Effector CD8-positive, alpha-beta T cell (primary cell): Measurements from ENCODE around the gene SHC3.

ENCODE experiments used
- DNase-seq: peaks from one replicate; lab custom pipeline; 2025; lab: John Stamatoyannopoulos, UW

SHC3 gene

DNA sequence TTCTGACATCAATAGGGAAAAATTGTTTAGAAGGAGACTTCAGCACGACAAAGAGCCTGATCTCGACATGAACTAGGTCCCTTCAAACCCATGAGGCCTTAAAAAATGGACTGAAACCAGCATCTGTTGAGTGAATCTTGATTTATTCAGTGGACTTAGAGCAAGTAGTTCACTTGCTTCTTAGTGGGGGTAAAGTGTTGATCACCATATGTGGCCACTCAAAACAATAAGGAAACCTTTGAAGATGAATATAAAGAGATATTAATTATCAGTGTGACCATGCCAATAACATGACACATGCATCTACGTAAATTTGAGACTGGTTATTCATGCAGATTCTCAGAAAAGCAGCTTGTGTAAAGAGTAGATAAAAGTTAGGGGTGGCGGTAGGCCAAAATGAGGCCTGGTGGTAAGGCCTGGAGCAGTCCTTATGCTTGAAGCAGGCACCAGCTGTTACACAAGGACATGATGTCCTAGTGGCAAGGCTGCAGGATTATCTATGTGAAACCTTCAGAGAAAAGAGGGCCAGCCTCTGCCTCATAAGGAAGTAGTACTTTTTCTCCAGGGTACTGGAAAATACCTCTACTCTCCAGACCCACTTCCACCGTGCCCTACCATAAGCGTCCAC lies 126.0 kb downstream of the SHC3 start:
- no peak for DNase-seq

GRCh38 chr9:89051421-89052025 lies 127.1 kb downstream of the SHC3 start:
- no peak for DNase-seq

DNA sequence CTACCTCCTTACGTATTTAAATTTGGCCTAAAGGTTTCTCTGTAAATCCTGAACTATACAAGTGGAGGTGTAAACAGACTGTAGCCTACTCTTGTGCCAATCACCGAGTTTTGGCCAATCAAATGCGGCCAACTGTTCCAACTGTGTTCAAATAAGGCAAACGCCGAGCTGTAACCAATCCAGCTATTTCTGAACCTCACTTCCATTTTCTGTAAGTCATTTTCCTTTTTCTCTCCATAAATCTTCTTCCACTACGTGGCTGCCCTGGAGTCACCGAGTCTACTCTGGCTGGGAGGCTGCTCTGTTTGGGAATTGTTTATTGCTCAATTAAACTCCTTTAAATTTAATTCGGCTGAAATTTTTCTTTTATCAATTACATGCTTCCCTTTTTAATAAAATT lies 129.0 kb downstream of the SHC3 start:
- no peak for DNase-seq

- no peak for DNase-seq
Measured at GRCh38 chr9:89048616-89049015, 130.0 kb downstream of the SHC3 start.

GRCh38 chr9:89047667-89048066 lies 131.0 kb downstream of the SHC3 start:
- DNase-seq, result no peak

DNA sequence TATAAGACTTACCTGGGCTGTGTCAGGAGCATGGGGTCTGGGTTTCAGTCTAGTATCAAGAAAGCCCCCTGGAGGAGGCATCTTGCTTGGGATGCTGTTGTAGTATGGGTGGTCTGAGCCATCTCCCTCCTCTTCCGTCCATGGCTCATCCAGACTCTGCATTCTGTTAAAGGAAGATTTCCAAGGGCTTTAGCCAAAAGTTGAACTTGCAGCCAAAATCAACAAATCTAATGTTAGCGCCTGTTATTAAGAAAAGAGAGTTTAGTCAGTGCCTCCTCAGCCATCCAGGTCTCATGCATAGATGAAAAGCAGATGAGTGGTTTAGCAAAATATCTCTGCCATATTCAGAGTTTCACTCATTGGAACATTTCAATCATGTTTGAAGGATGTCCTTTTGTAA lies 131.8 kb downstream of the SHC3 start:
- DNase-seq, result no peak

- DNase-seq, result no peak
Measured at GRCh38 chr9:89044881-89045280, 133.7 kb downstream of the SHC3 start.

DNA sequence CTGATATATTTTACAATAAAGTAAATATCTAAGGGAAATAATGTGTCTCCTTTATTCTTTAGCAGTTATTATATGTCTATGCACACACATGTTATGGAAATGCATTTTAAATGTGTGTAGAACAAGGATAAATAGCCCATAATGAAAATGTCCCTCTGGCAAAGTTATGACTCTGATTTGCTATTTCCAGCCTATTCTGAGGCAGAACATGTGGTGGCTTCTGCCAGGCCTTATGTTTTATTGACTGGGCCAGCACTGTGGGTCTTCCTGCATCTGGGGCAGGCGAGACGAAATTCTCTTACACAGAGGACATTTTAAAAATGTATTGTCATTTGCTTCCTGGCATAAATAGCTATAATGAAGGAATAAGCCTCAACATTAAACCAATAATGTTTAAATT lies 134.5 kb downstream of the SHC3 start:
- DNase-seq, result no peak

- no peak for DNase-seq
Measured at GRCh38 chr9:89042984-89043383, 135.6 kb downstream of the SHC3 start.

GRCh38 chr9:89039664-89040063 lies 139.0 kb downstream of the SHC3 start:
- no peak for DNase-seq

- no peak for DNase-seq
Measured at GRCh38 chr9:89039104-89039465, 139.5 kb downstream of the SHC3 start.

GRCh38 chr9:89038382-89039103 lies 140.1 kb downstream of the SHC3 start:
- DNase-seq, result no peak

GRCh38 chr9:89037891-89038290 lies 140.7 kb downstream of the SHC3 start:
- DNase-seq, result no peak

- no peak for DNase-seq
Measured at GRCh38 chr9:89037346-89037745, 141.3 kb downstream of the SHC3 start.

DNA sequence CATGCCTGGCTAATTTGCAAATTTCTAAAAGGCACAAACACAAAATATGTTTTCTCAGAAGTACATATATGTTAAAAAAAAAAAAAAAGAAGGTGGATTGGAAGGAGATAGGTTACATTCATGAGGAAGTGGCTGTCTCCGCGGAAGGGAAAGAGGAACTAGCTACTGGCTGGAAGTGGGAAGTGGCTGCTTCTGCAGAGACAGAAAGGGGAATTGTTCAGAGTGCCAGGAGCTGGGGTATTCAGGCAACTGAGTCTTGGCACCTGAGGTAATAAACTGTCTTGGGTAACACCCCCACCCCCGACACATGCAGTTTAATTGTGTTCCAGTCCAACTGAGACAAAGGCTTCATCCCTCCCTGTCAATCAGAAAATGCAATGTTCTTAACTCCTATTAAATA lies 141.7 kb downstream of the SHC3 start:
- DNase-seq, result no peak

DNA sequence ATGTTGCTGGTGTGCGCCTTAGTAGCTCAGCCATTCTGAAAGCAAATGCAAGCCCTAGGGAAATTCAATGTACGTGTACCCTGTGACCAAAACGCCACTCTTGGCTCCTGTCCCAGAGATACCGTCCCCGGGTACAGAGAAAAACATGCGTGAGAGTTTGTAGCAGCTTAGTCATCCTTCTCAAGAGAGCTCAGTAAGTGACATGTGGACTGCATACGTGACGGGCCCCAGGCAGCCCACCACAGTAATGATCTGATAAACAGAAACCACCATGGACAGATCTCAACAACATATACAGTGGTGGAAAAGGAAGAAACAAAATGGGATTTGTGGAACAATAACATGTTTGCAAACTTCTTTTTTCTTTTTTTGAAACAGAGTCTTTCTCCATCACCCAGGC lies 142.2 kb downstream of the SHC3 start:
- DNase-seq, result no peak

DNA sequence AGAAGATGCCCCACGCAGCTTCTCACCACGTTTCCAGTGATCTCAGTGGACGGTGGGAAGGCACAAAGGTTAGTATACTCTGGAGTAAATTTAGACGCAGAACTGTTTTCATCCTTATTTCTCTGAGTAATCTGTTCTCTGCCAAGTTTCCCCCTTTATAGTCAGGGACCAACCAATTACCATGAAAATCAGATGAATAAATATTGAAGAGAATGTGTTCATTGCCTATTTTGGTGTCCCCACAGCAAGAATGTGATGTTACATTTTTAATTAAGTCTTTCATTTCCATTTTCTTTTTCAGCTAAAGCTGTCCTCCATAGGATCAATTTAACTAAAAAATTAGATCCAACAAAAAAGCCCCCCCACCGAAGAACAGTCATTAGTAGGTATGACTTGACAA lies 146.0 kb downstream of the SHC3 start:
- DNase-seq, result no peak

GRCh38 chr9:89032173-89032572 lies 146.4 kb downstream of the SHC3 start:
- DNase-seq, result no peak

GRCh38 chr9:89029788-89030187 lies 148.8 kb downstream of the SHC3 start:
- DNase-seq, result no peak

- no peak for DNase-seq
Measured at GRCh38 chr9:89026876-89027275, 151.7 kb downstream of the SHC3 start.

GRCh38 chr9:89025553-89025952 lies 153.1 kb downstream of the SHC3 start:
- no peak for DNase-seq

GRCh38 chr9:89024727-89025126 lies 153.9 kb downstream of the SHC3 start:
- no peak for DNase-seq

GRCh38 chr9:89023740-89024139 lies 154.9 kb downstream of the SHC3 start:
- DNase-seq, result no peak

DNA sequence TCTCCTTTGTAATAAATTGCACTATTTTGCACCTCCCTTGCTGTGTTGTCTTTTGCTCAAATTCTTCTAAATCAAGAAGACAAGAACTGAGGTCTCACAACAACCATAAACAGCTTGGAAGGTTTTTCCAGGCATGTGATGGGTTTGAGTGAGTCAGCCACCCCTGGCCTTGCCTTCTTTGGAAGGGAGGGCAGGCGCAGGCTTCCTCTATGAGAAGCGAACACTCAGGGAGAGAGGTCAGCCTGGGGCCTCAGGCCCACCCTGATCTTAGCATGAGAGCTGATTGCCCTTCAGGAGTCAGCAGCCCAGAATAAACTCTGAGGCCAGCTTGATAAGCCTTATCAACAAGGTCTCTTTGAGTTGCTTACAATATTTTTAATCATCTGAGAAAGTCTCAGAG lies 155.7 kb downstream of the SHC3 start:
- no peak for DNase-seq
